Choroid plexus epithelial cell (primary cell): ENCODE results near the gene BBS1.

ENCODE experiments used
- DNase-seq: peaks from one replicate; pipeline ENCODE4 v3.0.0-alpha.2; 2010; ENCODE audit warnings: low read depth
- H3K4me3 ChIP-seq: 2 replicates; pipeline ENCODE4 v1.5.1; 2011; ENCODE audit warnings: low read depth, mild to moderate bottlenecking, control low read depth, low read length, moderate library complexity
- CTCF ChIP-seq: conservative IDR thresholded peaks from 2 replicates; pipeline ENCODE4 v1.5.1; 2011; ENCODE audit warnings: low read depth, mild to moderate bottlenecking, control low read depth, inconsistent platforms, low read length, moderate library complexity

The BBS1 gene

GRCh38 chr11:66467034-66467659 lies 43.3 kb upstream of the BBS1 start:
- peak; percentile 16 for TF ChIP-seq CTCF
- peak; percentile 32 for DNase-seq
- peak overlapping the region; percentile 68 for H3K4me3 ChIP-seq

DNA sequence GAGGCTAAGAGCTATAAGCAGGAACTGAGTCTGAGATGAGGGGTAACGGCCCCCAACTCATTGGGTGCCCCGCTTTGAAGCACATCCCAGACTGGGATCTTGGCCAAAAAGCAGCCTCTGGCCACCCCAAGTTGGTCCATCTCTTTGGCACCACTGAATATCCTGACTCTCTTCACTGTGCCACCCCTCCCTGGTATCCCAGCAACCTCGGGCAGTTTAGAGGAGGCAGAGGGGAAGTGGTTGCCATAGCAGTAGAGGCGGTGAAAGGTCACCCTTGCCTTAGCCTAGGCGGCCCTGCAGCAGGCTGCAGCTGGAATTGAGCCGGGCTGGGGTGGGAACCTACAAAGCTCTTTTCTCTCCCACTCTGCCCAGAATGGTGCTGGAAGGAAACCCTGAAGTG lies 42.7 kb upstream of the BBS1 start:
- H3K4me3 ChIP-seq, result peak overlapping the region; percentile 68
- no peak for TF ChIP-seq CTCF
- DNase-seq, result no peak

DNA sequence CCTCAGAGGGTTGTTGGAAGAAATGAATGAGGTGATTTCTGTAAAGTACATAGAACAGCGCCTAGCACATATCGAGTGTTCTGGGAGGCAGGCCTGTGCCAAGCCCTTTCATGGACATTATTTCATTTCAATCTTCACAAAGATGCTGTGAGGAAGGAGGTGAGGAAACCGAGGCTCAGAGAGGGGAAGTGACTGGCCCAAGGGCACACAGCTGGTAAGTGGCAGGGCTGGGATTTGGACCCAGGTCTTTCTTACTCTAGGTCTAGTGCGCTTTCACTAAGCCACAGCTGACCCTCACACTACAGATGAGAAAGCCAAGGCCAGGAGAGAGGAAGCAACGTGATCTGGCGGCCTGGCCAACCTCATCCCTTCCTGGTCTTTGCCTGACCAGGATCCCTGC lies 41.7 kb upstream of the BBS1 start:
- TF ChIP-seq CTCF, result no peak
- no peak overlapping the region for H3K4me3 ChIP-seq
- DNase-seq, result no peak

GRCh38 chr11:66469441-66469840 lies 41.0 kb upstream of the BBS1 start:
- no peak for DNase-seq
- no peak overlapping the region for H3K4me3 ChIP-seq
- TF ChIP-seq CTCF, result no peak

- TF ChIP-seq CTCF, result no peak
- no peak overlapping the region for H3K4me3 ChIP-seq
- no peak for DNase-seq
These were observed 40.4 kb upstream of the BBS1 start for GRCh38 chr11:66470015-66470414.

- TF ChIP-seq CTCF, result no peak
- no peak overlapping the region for H3K4me3 ChIP-seq
- DNase-seq, result no peak
These were observed 39.3 kb upstream of the BBS1 start for GRCh38 chr11:66471142-66471541.

GRCh38 chr11:66472054-66472453 lies 38.4 kb upstream of the BBS1 start:
- DNase-seq, result no peak
- no peak for TF ChIP-seq CTCF
- no peak overlapping the region for H3K4me3 ChIP-seq
